ENCODE measurements around the gene EPHA2.

GRCh38 chr1:16145030-16145661 lies 10.7 kb downstream of the EPHA2 start:
- TF ChIP-seq CTCF (IDR thresholded peaks at IDR 0.05) (no peak), ZFX (IDR thresholded peaks at IDR 0.05; ENCODE audit: borderline replicate concordance) (no peak)
